ENCODE data around the gene CLDN24.

The CLDN24 gene

GRCh38 chr4:183333983-183334382 lies 11.8 kb upstream of the CLDN24 start:
- Histone ChIP-seq H3K27me3 (ENCODE audit: control insufficient read depth in 1 of 2, insufficient read depth in 1 of 2, low read length in 2 of 2) (no peaks in the 10 kb centered on the region), H2BK12ac (ENCODE audit: low read length in 2 of 2) (peak overlapping the region; percentile 37 to 97), H2AK5ac (ENCODE audit: low read length, severe bottlenecking) (no peak overlapping the region), H3K9me3 (ENCODE audit: control insufficient read depth, low read length) (peaks cover 6% of the 10 kb centered on the region), H2BK120ac (ENCODE audit: low read depth, low read length) (peak overlapping the region; percentile 37), H3K14ac (ENCODE audit: low read length in 2 of 2) (no peak overlapping the region), H3K36me3 (ENCODE audit: control insufficient read depth in 1 of 2, insufficient read depth in 2 of 2, low read depth in 1 of 2, low read length in 2 of 2) (no peaks in the 10 kb centered on the region), H3K4me3 (ENCODE audit: insufficient read depth in 1 of 2, low read depth in 1 of 2, low read length in 2 of 2) (no peak overlapping the region), H4K91ac (ENCODE audit: low read length) (peak overlapping the region; percentile 67), H2BK5ac (ENCODE audit: low read depth, low read length, poor library complexity, severe bottlenecking) (no peak overlapping the region), H3K23ac (ENCODE audit: low read length in 2 of 2) (no peak overlapping the region), H3K79me1 (replicated peaks; ENCODE audit: low read length, poor library complexity, severe bottlenecking) (no peaks in the 10 kb centered on the region), H2BK15ac (ENCODE audit: low read depth, poor library complexity, severe bottlenecking) (no peak overlapping the region), H3K9ac (ENCODE audit: low read length) (no peak overlapping the region), H2AFZ (ENCODE audit: low read depth, low read length) (no peak overlapping the region), H4K8ac (ENCODE audit: low read length) (peak overlapping the region; percentile 57), H3K4ac (ENCODE audit: low read depth in 1 of 2, low read length in 2 of 2) (peak overlapping the region; percentile 36 to 71), H3K27ac (ENCODE audit: low read length, poor library complexity, severe bottlenecking) (no peak overlapping the region), H3K4me2 (ENCODE audit: low read length, poor library complexity, severe bottlenecking) (no peak overlapping the region), H3K4me1 (ENCODE audit: control insufficient read depth, insufficient read depth, low read depth, low read length) (peaks cover 7% of the 10 kb centered on the region), H3K18ac (ENCODE audit: low read depth in 1 of 2, low read length in 2 of 2) (peak overlapping the region in 1 of 2 experiments; percentile 46)
- peak; percentile 23 for DNase-seq
- WGBS = 92% methylated on average over 3 of the region's 6 CpGs

- WGBS = 94% methylated on average over 9 of the region's 9 CpGs
Measured at GRCh38 chr4:183333202-183333601, 11.0 kb upstream of the CLDN24 start.

GRCh38 chr4:183332447-183332846 lies 10.2 kb upstream of the CLDN24 start:
- 93% methylated on average over 9 of the region's 11 CpGs for WGBS
- no peak overlapping the region for H3K4me2 ChIP-seq (ENCODE audit: low read length, poor library complexity, severe bottlenecking)
- no peak overlapping the region for H2BK15ac ChIP-seq (ENCODE audit: low read depth, poor library complexity, severe bottlenecking)
- H2BK12ac ChIP-seq (ENCODE audit: low read length in 2 of 2) = peak overlapping the region in 1 of 2 experiments; percentile 15
- H2AFZ ChIP-seq (ENCODE audit: low read depth, low read length) = no peak overlapping the region
- H3K4me3 ChIP-seq (ENCODE audit: insufficient read depth in 1 of 2, low read depth in 1 of 2, low read length in 2 of 2) = no peak overlapping the region
- no peak overlapping the region for H3K9ac ChIP-seq (ENCODE audit: low read length)
- H3K36me3 ChIP-seq (ENCODE audit: control insufficient read depth in 1 of 2, insufficient read depth in 2 of 2, low read depth in 1 of 2, low read length in 2 of 2) = no peaks in the 10 kb centered on the region
- no peaks in the 10 kb centered on the region for H3K27me3 ChIP-seq (ENCODE audit: control insufficient read depth in 1 of 2, insufficient read depth in 1 of 2, low read length in 2 of 2)
- no peaks in the 10 kb centered on the region for H3K79me1 ChIP-seq (replicated peaks; ENCODE audit: low read length, poor library complexity, severe bottlenecking)
- DNase-seq = no peak
- no peak overlapping the region for H4K8ac ChIP-seq (ENCODE audit: low read length)
- no peak overlapping the region for H4K91ac ChIP-seq (ENCODE audit: low read length)
- H3K27ac ChIP-seq (ENCODE audit: low read length, poor library complexity, severe bottlenecking) = no peak overlapping the region
- no peak overlapping the region for H2AK5ac ChIP-seq (ENCODE audit: low read length, severe bottlenecking)
- H3K18ac ChIP-seq (ENCODE audit: low read depth in 1 of 2, low read length in 2 of 2) = no peak overlapping the region
- H2BK5ac ChIP-seq (ENCODE audit: low read depth, low read length, poor library complexity, severe bottlenecking) = no peak overlapping the region
- peak overlapping the region in 1 of 2 experiments; percentile 24 for H3K4ac ChIP-seq (ENCODE audit: low read depth in 1 of 2, low read length in 2 of 2)
- H3K23ac ChIP-seq (ENCODE audit: low read length in 2 of 2) = no peak overlapping the region
- no peak overlapping the region for H3K14ac ChIP-seq (ENCODE audit: low read length in 2 of 2)
- no peak overlapping the region for H2BK120ac ChIP-seq (ENCODE audit: low read depth, low read length)
- peaks cover 9% of the 10 kb centered on the region for H3K4me1 ChIP-seq (ENCODE audit: control insufficient read depth, insufficient read depth, low read depth, low read length)
- peaks cover 6% of the 10 kb centered on the region for H3K9me3 ChIP-seq (ENCODE audit: control insufficient read depth, low read length)

More at GRCh38 chr4:183333202-183333601, 11.0 kb upstream of the CLDN24 start:
- H3K4me1 ChIP-seq (ENCODE audit: control insufficient read depth, insufficient read depth, low read depth, low read length) = peaks cover 10% of the 10 kb centered on the region
- H2AK5ac ChIP-seq (ENCODE audit: low read length, severe bottlenecking) = no peak overlapping the region
- no peak overlapping the region for H4K8ac ChIP-seq (ENCODE audit: low read length)
- H3K14ac ChIP-seq (ENCODE audit: low read length in 2 of 2) = peak overlapping the region in 1 of 2 experiments; percentile 5
- H3K27me3 ChIP-seq (ENCODE audit: control insufficient read depth in 1 of 2, insufficient read depth in 1 of 2, low read length in 2 of 2) = no peaks in the 10 kb centered on the region
- no peak overlapping the region for H3K18ac ChIP-seq (ENCODE audit: low read depth in 1 of 2, low read length in 2 of 2)
- H3K4ac ChIP-seq (ENCODE audit: low read depth in 1 of 2, low read length in 2 of 2) = no peak overlapping the region
- H3K4me3 ChIP-seq (ENCODE audit: insufficient read depth in 1 of 2, low read depth in 1 of 2, low read length in 2 of 2) = no peak overlapping the region
- no peak overlapping the region for H3K23ac ChIP-seq (ENCODE audit: low read length in 2 of 2)
- H2BK15ac ChIP-seq (ENCODE audit: low read depth, poor library complexity, severe bottlenecking) = no peak overlapping the region
- H3K36me3 ChIP-seq (ENCODE audit: control insufficient read depth in 1 of 2, insufficient read depth in 2 of 2, low read depth in 1 of 2, low read length in 2 of 2) = no peaks in the 10 kb centered on the region
- no peak overlapping the region for H2AFZ ChIP-seq (ENCODE audit: low read depth, low read length)
- no peak overlapping the region for H2BK5ac ChIP-seq (ENCODE audit: low read depth, low read length, poor library complexity, severe bottlenecking)
- no peak overlapping the region for H3K9ac ChIP-seq (ENCODE audit: low read length)
- DNase-seq = no peak
- no peak overlapping the region for H4K91ac ChIP-seq (ENCODE audit: low read length)
- H2BK12ac ChIP-seq (ENCODE audit: low read length in 2 of 2) = peak overlapping the region in 1 of 2 experiments; percentile 2
- H3K9me3 ChIP-seq (ENCODE audit: control insufficient read depth, low read length) = peaks cover 6% of the 10 kb centered on the region
- no peak overlapping the region for H2BK120ac ChIP-seq (ENCODE audit: low read depth, low read length)
- H3K4me2 ChIP-seq (ENCODE audit: low read length, poor library complexity, severe bottlenecking) = no peak overlapping the region
- H3K79me1 ChIP-seq (replicated peaks; ENCODE audit: low read length, poor library complexity, severe bottlenecking) = no peaks in the 10 kb centered on the region
- no peak overlapping the region for H3K27ac ChIP-seq (ENCODE audit: low read length, poor library complexity, severe bottlenecking)

- no peak overlapping the region for H2BK12ac ChIP-seq (ENCODE audit: low read length in 2 of 2)
- H3K4me1 ChIP-seq (ENCODE audit: control insufficient read depth, insufficient read depth, low read depth, low read length) = peaks cover 7% of the 10 kb centered on the region
- H3K27me3 ChIP-seq (ENCODE audit: control insufficient read depth in 1 of 2, insufficient read depth in 1 of 2, low read length in 2 of 2) = no peaks in the 10 kb centered on the region
- H3K23ac ChIP-seq (ENCODE audit: low read length in 2 of 2) = no peak overlapping the region
- WGBS = 95% methylated on average over 2 of the region's 2 CpGs
- H2BK5ac ChIP-seq (ENCODE audit: low read depth, low read length, poor library complexity, severe bottlenecking) = no peak overlapping the region
- H3K4ac ChIP-seq (ENCODE audit: low read depth in 1 of 2, low read length in 2 of 2) = no peak overlapping the region
- no peaks in the 10 kb centered on the region for H3K36me3 ChIP-seq (ENCODE audit: control insufficient read depth in 1 of 2, insufficient read depth in 2 of 2, low read depth in 1 of 2, low read length in 2 of 2)
- H3K18ac ChIP-seq (ENCODE audit: low read depth in 1 of 2, low read length in 2 of 2) = no peak overlapping the region
- H3K4me3 ChIP-seq (ENCODE audit: insufficient read depth in 1 of 2, low read depth in 1 of 2, low read length in 2 of 2) = no peak overlapping the region
- no peak overlapping the region for H4K91ac ChIP-seq (ENCODE audit: low read length)
- no peak overlapping the region for H3K14ac ChIP-seq (ENCODE audit: low read length in 2 of 2)
- H3K27ac ChIP-seq (ENCODE audit: low read length, poor library complexity, severe bottlenecking) = no peak overlapping the region
- no peak overlapping the region for H3K9ac ChIP-seq (ENCODE audit: low read length)
- H2AFZ ChIP-seq (ENCODE audit: low read depth, low read length) = no peak overlapping the region
- peaks cover 6% of the 10 kb centered on the region for H3K9me3 ChIP-seq (ENCODE audit: control insufficient read depth, low read length)
- no peaks in the 10 kb centered on the region for H3K79me1 ChIP-seq (replicated peaks; ENCODE audit: low read length, poor library complexity, severe bottlenecking)
- H2BK120ac ChIP-seq (ENCODE audit: low read depth, low read length) = no peak overlapping the region
- no peak overlapping the region for H3K4me2 ChIP-seq (ENCODE audit: low read length, poor library complexity, severe bottlenecking)
- H2AK5ac ChIP-seq (ENCODE audit: low read length, severe bottlenecking) = no peak overlapping the region
- no peak overlapping the region for H4K8ac ChIP-seq (ENCODE audit: low read length)
- no peak for DNase-seq
- no peak overlapping the region for H2BK15ac ChIP-seq (ENCODE audit: low read depth, poor library complexity, severe bottlenecking)
Measured at GRCh38 chr4:183330841-183331240, 8.6 kb upstream of the CLDN24 start.
